ENCODE results near the gene BHLHE40. TPM values are rescaled to one million over a fixed set of nuclear protein-coding genes. Genes with fewer than 3 reads are reported as not detected.

The BHLHE40 gene
- total and polyA plus RNA-seq, 2 experiments from 2014 or later: 1.7 to 2.2 TPM

GRCh38 chr3:4956738-4957137 is 22.5 kb upstream of the BHLHE40 start:
- Histone ChIP-seq H3K9me2 (ENCODE audit: insufficient read depth) (peaks cover 7% of the 10 kb centered on the region; the same call in 1 of the 2 replicates), H3K27me3 (ENCODE audit: insufficient read depth) (no peaks in the 10 kb centered on the region), H3K4me3 (no peak overlapping the region), H4K20me1 (replicated peaks; ENCODE audit: insufficient read depth) (no peaks in the 10 kb centered on the region), H3K4me2 (no peak overlapping the region), H3K27ac (ENCODE audit: low read depth) (no peak overlapping the region), H3K4me1 (ENCODE audit: insufficient read depth) (no peaks in the 10 kb centered on the region), H3K79me2 (replicated peaks; ENCODE audit: insufficient read depth) (no peaks in the 10 kb centered on the region), H3F3A (replicated peaks; ENCODE audit: low read depth) (no peaks in the 10 kb centered on the region), H3K36me3 (ENCODE audit: insufficient read depth) (no peaks in the 10 kb centered on the region; the same call in 1 of the 2 replicates), H2AFZ (no peak overlapping the region)
- H3K27ac Mint-ChIP-seq: no peak overlapping the region
- ATAC-seq: no peak
- peaks cover 8% of the 10 kb centered on the region; the same call in 2 of the 3 replicates for H3K36me3 Mint-ChIP-seq (ENCODE audit: low read depth)
- peaks cover 22% of the 10 kb centered on the region for H3K9me3 Mint-ChIP-seq
- peaks cover 9% of the 10 kb centered on the region; the same call in 2 of the 3 replicates for H3K4me1 Mint-ChIP-seq
- no peaks in the 10 kb centered on the region for H3K27me3 Mint-ChIP-seq (ENCODE audit: insufficient read depth, low read depth, poor library complexity)
- TF ChIP-seq CTCF (conservative IDR thresholded peaks at IDR 0.05; ENCODE audit: low read depth in 2 of 2) (no peak), ZNF114 (CRISPR knock-in tag; IDR thresholded peaks at IDR 0.05) (no peak), CREB1 (CRISPR knock-in tag; IDR thresholded peaks at IDR 0.05; ENCODE audit: low read depth) (no peak), STAT1 (IDR thresholded peaks at IDR 0.05; ENCODE audit: unreplicated experiment) (no peak), JUNB (IDR thresholded peaks at IDR 0.05; ENCODE audit: unreplicated experiment) (no peak)
- no peak overlapping the region for H3K4me3 Mint-ChIP-seq
- no peak for DNase-seq (ENCODE audit: low spot score)

- H3F3A ChIP-seq (replicated peaks; ENCODE audit: low read depth): no peaks in the 10 kb centered on the region
- H3K4me2 ChIP-seq: no peak overlapping the region
- peaks cover 7% of the 10 kb centered on the region; the same call in 1 of the 2 replicates for H3K9me2 ChIP-seq (ENCODE audit: insufficient read depth)
- H4K20me1 ChIP-seq (replicated peaks; ENCODE audit: insufficient read depth): no peaks in the 10 kb centered on the region
- H2AFZ ChIP-seq: peak overlapping the region; percentile 69; the same call in 1 of the 2 replicates
- H3K27ac Mint-ChIP-seq: no peak overlapping the region; the same call in 1 of the 2 replicates
- no peaks in the 10 kb centered on the region for H3K79me2 ChIP-seq (replicated peaks; ENCODE audit: insufficient read depth)
- ATAC-seq (peak; percentile 51), DNase-seq (ENCODE audit: low spot score) (no peak)
- H3K36me3 ChIP-seq (ENCODE audit: insufficient read depth): no peaks in the 10 kb centered on the region; the same call in 1 of the 2 replicates
- no peak overlapping the region for H3K4me3 ChIP-seq
- no peak overlapping the region for H3K27ac ChIP-seq (ENCODE audit: low read depth)
- peaks cover 22% of the 10 kb centered on the region for H3K9me3 Mint-ChIP-seq
- H3K27me3 Mint-ChIP-seq (ENCODE audit: insufficient read depth, low read depth, poor library complexity): no peaks in the 10 kb centered on the region
- no peak overlapping the region for H3K4me3 Mint-ChIP-seq
- no peaks in the 10 kb centered on the region for H3K27me3 ChIP-seq (ENCODE audit: insufficient read depth)
- H3K36me3 Mint-ChIP-seq (ENCODE audit: low read depth): peaks cover 8% of the 10 kb centered on the region; the same call in 2 of the 3 replicates
- peaks cover 9% of the 10 kb centered on the region; the same call in 2 of the 3 replicates for H3K4me1 Mint-ChIP-seq
- no peaks in the 10 kb centered on the region for H3K4me1 ChIP-seq (ENCODE audit: insufficient read depth)
- TF ChIP-seq CTCF (conservative IDR thresholded peaks at IDR 0.05; ENCODE audit: low read depth in 2 of 2) (no peak), REST (IDR thresholded peaks at IDR 0.05; ENCODE audit: unreplicated experiment) (no peak), EZH2 (IDR thresholded peaks at IDR 0.05; ENCODE audit: low read depth, unreplicated experiment) (no peak), STAT1 (IDR thresholded peaks at IDR 0.05; ENCODE audit: unreplicated experiment) (no peak), ETS1 (IDR thresholded peaks at IDR 0.05) (no peak), NANOG (IDR thresholded peaks at IDR 0.05; ENCODE audit: borderline replicate concordance) (no peak), ZNF331 (CRISPR knock-in tag; IDR thresholded peaks at IDR 0.05; ENCODE audit: low read depth) (no peak), JUNB (IDR thresholded peaks at IDR 0.05; ENCODE audit: unreplicated experiment) (no peak), EZH2phosphoT487 (IDR thresholded peaks at IDR 0.05; ENCODE audit: unreplicated experiment) (no peak), POLR2AphosphoS5 (IDR thresholded peaks at IDR 0.05; ENCODE audit: low read depth) (no peak)
These were observed 21.3 kb upstream of the BHLHE40 start for GRCh38 chr3:4957978-4958377.
